Bone marrow (tissue), 2 donors: ENCODE results near the gene FNDC11.

Experiments
- DNase-seq, 2 donors: peaks; one replicate each; lab custom pipeline; 2025; lab: John Stamatoyannopoulos, UW

The FNDC11 gene

GRCh38 chr20:63582382-63583063, 28.6 kb downstream of the FNDC11 start:
- no peak for DNase-seq

DNA sequence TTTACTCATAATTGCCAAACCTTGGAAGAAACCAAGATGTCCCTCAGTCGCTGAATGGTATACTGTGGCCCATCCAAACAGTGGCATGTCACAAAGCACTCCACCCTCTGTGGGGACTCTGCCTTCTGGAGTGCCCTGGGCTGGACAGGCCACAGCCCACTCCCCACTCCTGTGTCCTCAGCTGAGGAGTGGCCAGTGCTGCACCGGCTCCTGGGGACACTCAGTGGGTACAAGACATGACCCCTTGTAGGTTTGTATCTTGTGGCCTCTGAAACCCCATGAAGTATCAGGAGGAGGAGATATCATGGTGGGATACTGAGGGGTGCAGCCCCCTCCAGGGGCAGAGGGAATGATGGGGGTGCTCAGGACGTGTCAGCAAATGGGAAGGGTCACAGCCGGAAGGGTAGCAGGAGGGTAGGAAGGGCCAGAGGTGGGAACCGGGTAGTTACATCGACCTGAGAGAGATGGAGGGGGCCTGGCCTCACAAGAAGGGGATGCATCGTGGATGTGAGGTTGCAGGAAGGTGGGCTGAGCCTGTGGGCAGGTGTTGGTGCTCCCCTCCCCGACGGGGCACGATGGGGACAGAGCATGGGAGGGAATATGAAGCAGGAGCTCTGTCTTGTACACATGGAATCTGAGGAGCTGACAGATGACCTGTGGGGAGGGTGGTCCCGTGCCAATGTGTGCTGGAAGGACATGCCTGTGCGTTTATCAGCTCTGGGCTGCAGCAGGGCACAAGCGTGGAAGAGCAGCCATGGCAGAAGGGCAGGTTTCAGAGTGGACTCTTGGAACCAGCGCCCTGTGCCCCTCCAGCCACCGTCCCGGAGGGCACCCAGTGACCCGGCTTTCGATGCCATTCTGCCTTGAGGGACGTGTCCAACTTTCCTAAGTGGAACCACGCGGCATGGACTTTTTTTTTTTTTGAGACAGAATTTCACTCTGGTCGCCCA, 31.9 kb downstream of the FNDC11 start:
- DNase-seq, result no peak

DNA sequence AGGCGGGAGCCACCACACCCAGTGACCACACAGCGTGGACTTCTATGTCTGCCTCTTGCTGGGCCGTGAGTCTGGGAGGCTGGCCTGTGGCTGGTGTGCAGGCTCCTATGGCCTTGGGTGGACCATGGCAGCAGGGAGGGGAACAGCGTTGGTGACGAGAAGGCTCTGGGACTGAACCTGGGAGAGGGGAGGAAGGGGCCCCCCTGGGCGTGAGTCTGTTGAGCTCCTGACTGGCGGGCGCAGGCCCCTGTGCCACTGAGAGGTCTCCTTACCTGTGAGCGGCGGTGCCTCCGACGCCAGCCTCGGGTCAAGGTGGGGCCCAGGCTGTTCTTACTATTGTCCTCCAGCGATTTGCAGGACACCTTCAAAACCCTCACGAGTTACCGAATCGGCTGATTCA, 32.8 kb downstream of the FNDC11 start:
- DNase-seq, result no peak

- no peak for DNase-seq
Observed at GRCh38 chr20:63587256-63587655, 33.3 kb downstream of the FNDC11 start.

- DNase-seq, result peak in 1 of 2 donors; percentile 88
Observed at GRCh38 chr20:63587776-63588591, 34.0 kb downstream of the FNDC11 start.

DNA sequence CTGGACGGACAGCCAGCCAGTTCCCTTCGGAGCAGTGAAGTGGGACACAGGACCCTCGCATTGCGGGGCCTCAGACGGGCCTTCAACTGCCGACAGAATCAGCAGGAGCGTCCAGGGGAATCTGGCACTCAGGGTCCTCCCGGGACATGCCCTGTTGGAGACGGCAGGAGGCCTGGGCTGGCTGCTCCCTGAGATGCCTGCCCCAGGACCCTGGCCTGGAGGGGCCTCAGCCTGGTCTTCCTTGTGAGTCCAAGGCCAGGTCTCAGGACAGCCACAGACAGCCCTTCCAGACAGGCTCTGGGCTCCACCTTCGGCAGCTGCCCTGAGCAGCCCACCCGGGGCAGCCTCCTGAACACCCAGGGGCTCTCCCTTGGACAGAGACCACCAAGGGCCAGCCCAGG, 34.7 kb downstream of the FNDC11 start:
- DNase-seq, result no peak

- DNase-seq, result no peak
Observed at GRCh38 chr20:63589261-63590217, 35.6 kb downstream of the FNDC11 start.

GRCh38 chr20:63590218-63591146, 36.5 kb downstream of the FNDC11 start:
- DNase-seq, result no peak

DNA sequence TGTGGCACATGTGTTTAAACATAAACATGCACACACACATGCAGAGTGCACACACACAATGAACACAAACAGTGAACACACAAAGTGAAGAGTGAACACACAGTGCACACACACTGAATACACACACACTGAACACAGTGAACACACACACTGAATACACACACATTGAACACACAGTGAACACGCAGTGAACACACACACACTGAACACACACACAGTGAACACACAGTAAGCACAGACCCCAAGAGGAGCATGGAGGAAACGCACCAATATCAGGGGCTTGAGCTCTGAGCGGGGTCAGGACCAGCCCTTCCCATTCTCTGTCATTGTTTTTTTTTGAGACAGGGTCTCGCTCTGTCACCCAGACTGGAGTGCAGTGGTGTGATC, 37.2 kb downstream of the FNDC11 start:
- DNase-seq, result no peak

DNA sequence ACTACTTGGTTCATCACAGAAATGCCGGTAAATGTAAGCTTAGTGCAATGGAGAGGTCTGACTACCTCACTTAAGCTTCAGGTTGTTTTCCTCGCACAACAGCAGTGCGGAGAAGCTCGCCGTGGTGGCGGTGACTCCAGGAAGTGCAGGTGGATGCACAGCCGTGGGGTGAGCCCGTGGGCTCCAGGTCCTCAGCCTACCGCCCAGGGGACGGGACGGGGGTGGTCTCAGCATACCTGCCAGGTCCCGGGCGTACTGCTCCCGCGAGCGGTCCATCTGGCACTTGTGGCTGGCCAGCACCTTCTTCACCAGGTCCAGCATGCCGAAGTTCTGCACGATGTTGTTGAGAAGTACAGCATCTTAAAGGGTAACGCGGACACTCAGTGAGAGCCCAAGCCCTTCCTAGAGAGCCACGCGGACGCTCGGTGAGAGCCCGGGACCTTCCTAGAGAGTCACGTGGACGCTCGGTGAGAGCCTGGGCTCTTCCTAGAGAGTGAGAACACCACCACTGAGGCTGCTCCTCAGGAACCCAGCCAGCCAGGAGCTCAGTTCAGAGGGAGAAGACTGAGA, 37.9 kb downstream of the FNDC11 start:
- DNase-seq, result no peak

GRCh38 chr20:63592661-63593060, 38.7 kb downstream of the FNDC11 start:
- no peak for DNase-seq

DNA sequence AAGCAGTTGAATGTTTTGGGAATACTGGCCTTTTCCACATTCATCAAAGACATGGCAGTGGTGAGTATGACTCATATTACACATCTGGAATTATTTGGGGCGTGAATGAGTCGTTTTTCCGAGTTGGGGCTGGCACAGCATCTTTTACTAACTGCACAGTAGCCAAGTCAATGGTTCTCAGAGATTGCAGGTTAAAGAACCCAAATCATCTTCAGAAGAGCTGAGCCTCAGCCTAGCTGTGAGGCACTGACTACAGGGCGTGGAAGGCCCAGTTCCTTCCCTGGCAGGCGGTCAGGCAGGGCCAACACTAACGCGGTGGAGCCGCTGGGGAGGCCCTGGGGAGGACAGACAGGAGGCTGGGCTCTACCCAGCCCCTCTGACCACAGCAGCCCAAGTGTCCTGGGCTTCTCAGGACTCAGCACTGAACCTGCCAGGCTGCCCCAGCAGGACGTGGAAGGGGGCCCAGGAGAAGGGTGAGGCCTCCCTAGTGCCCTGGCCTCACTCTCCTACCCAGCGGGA, 40.1 kb downstream of the FNDC11 start:
- DNase-seq, result no peak

- DNase-seq, result no peak
Observed at GRCh38 chr20:63595416-63596127, 41.6 kb downstream of the FNDC11 start.

- DNase-seq, result no peak
Observed at GRCh38 chr20:63596423-63596822, 42.5 kb downstream of the FNDC11 start.

GRCh38 chr20:63597651-63598478, 43.9 kb downstream of the FNDC11 start:
- no peak for DNase-seq

DNA sequence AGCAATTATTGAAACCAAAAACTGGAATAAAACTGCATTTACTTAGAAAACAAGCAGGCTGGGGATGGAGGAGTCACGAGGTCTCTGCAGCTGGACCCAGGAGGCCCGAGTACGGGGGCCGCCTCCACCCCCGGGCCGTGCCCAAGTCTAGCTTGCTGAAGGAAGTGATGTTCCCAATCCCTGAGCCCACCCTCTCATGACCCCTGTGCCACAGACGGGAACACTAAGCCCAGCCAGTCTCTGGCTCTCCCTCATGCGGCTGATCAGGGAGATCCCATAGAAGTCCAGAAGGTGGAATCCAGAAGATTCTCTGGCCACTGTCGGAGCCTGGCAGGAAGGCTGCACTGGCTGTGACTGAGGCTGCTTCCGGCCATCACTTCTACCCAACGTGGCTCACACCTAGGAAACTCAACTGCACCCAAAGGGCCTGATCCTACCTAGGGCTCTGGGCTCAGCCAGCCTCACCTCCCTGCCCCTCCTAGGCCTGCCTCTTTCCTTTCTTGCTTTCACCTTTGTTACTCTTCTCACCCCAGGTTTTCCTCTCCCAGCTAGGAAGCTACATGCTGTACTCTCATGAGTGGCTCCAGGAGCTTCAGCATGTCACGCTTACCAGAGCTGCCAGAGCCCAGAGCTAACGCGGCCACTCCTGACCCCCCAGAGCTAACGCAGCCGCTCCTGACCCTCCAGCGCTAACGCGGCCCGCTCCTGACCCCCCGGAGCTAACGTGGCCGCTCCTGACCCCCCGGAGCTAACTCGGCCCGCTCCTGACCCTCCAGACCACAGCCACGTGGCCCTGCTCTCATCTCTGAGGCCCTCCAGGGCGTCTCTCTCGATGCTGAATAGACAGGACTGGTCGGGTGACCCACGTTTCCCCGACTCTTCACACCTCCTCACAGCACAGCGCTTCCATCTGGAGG, 44.8 kb downstream of the FNDC11 start:
- DNase-seq, result no peak
